Measurements from ENCODE around the gene INPPL1.

DNA sequence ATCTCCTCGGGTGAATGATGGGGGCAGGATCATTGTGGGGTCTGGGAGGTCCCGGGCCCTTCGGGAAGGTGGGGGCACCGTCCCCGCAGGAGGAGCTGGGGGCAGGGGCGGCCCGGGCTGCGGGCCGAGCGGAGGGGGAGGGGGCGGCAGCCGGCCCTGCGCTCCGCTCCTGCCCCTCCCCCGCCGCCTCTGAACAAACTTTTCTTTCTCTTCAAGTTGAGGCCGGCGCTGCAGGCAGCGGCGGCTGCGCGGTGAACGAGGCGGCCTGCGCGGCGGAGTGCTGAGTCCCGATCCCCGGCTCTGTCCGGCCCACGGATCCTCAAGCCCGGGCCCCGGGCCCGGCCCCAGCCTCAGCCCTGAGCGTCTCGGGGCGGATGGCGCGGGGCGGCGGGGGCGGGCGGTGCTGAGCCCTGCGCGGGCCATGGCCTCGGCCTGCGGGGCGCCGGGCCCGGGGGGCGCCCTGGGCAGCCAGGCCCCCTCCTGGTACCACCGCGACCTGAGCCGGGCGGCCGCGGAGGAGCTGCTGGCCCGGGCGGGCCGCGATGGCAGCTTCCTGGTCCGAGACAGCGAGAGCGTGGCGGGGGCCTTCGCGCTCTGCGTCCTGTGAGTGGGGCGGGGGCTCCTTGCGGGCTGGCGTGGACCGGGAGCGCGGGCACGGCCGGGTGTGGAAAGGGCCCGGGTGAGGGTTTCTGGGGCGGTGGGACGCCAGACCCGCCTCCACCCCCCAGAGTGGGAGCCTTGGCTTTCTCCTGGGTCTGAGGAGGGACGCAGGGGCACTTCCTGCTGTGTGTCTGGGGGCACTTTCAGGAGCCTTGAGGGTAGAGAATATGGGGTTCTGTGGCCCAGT is at the start of gene INPPL1:
- no peak for TF ChIP-seq EZH2phosphoT487 (IDR thresholded peaks at IDR 0.05; ENCODE audit: borderline replicate concordance, low read depth, low read length)
- TF ChIP-seq, protein P1, sequence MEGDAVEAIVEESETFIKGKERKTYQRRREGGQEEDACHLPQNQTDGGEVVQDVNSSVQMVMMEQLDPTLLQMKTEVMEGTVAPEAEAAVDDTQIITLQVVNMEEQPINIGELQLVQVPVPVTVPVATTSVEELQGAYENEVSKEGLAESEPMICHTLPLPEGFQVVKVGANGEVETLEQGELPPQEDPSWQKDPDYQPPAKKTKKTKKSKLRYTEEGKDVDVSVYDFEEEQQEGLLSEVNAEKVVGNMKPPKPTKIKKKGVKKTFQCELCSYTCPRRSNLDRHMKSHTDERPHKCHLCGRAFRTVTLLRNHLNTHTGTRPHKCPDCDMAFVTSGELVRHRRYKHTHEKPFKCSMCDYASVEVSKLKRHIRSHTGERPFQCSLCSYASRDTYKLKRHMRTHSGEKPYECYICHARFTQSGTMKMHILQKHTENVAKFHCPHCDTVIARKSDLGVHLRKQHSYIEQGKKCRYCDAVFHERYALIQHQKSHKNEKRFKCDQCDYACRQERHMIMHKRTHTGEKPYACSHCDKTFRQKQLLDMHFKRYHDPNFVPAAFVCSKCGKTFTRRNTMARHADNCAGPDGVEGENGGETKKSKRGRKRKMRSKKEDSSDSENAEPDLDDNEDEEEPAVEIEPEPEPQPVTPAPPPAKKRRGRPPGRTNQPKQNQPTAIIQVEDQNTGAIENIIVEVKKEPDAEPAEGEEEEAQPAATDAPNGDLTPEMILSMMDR (conservative IDR thresholded peaks at IDR 0.05; ENCODE audit: low read length), result no peak
